Astrocyte (in vitro differentiated cells and primary cell): ENCODE data around the gene GOLGA7B. TPM values are rescaled to one million over a fixed set of nuclear protein-coding genes. Genes with fewer than 3 reads are reported as not detected.
"Not testable (repeated sequence)": the region's sequence is repeated elsewhere in the genome, so short reads cannot be mapped to it uniquely, and the experiment has no call there.

Experiments used
- DNase-seq: peaks from one replicate; pipeline ENCODE4 v3.0.0-alpha.2; 2010; ENCODE audit warnings: low read depth
- FAIRE-seq: peaks from 2 replicates; lab custom pipeline; 2011; peaks lifted over from hg19 to GRCh38; lab: Jason Lieb, UNC
- H2AFZ ChIP-seq: 2 replicates; pipeline ENCODE4 v1.6.0; 2012; ENCODE audit warnings: low read depth, low read length, inconsistent platforms
- H3K27ac ChIP-seq: 2 replicates; pipeline ENCODE4 v1.5.1; 2011; ENCODE audit warnings: low read depth, low read length, inconsistent platforms
- H3K27me3 ChIP-seq: 2 replicates; pipeline ENCODE4 v1.6.0; 2011; ENCODE audit warnings: low read length, inconsistent platforms; ENCODE audit not compliant: insufficient read depth
- H3K36me3 ChIP-seq: 2 replicates; pipeline ENCODE4 v1.5.1; 2011; ENCODE audit warnings: low read length, inconsistent platforms; ENCODE audit not compliant: insufficient read depth
- H3K4me1 ChIP-seq: 2 replicates; pipeline ENCODE4 v1.5.1; 2011; ENCODE audit warnings: low read length, inconsistent platforms; ENCODE audit not compliant: insufficient read depth
- H3K4me2 ChIP-seq: 2 replicates; pipeline ENCODE4 v1.6.0; 2012; ENCODE audit warnings: low read length, inconsistent platforms
- H3K4me3 ChIP-seq: 2 replicates; pipeline ENCODE4 v1.5.1; 2011; ENCODE audit warnings: low read depth, mild to moderate bottlenecking, low read length, inconsistent platforms; ENCODE audit not compliant: insufficient read depth
- H3K79me2 ChIP-seq: 2 replicates; pipeline ENCODE4 v1.6.0; 2012; ENCODE audit warnings: mild to moderate bottlenecking, low read length, inconsistent platforms; ENCODE audit not compliant: insufficient read depth
- H3K9ac ChIP-seq: 2 replicates; pipeline ENCODE4 v1.6.0; 2012; ENCODE audit warnings: mild to moderate bottlenecking, low read length, inconsistent platforms
- H3K9me3 ChIP-seq: 2 replicates; pipeline ENCODE4 v1.5.1; 2012; ENCODE audit warnings: low read depth, mild to moderate bottlenecking, low read length, inconsistent platforms; ENCODE audit not compliant: insufficient read depth
- H4K20me1 ChIP-seq: 2 replicates; pipeline ENCODE4 v1.6.0; 2012; ENCODE audit warnings: low read length, inconsistent platforms; ENCODE audit not compliant: insufficient read depth
- H3K27ac Mint-ChIP-seq: one replicate; pipeline ENCODE4 v1.8.0; 2021; ENCODE audit warnings: mild to moderate bottlenecking, mixed read lengths; ENCODE audit not compliant: unreplicated experiment
- H3K27me3 Mint-ChIP-seq: one replicate; pipeline ENCODE4 v1.8.0; 2021; ENCODE audit warnings: low read depth, mixed read lengths; ENCODE audit not compliant: unreplicated experiment
- H3K36me3 Mint-ChIP-seq: one replicate; pipeline ENCODE4 v1.8.0; 2021; ENCODE audit warnings: low read depth, mixed read lengths; ENCODE audit not compliant: unreplicated experiment
- H3K4me1 Mint-ChIP-seq: one replicate; pipeline ENCODE4 v1.8.0; 2021; ENCODE audit warnings: low read depth, mixed read lengths; ENCODE audit not compliant: unreplicated experiment
- H3K4me3 Mint-ChIP-seq: one replicate; pipeline ENCODE4 v1.8.0; 2021; ENCODE audit warnings: mild to moderate bottlenecking, moderate library complexity, mixed read lengths; ENCODE audit not compliant: unreplicated experiment
- H3K9me3 Mint-ChIP-seq: one replicate; pipeline ENCODE4 v1.8.0; 2021; ENCODE audit warnings: mild to moderate bottlenecking, mixed read lengths; ENCODE audit not compliant: unreplicated experiment
- CTCF ChIP-seq: IDR thresholded peaks from 2 replicates; pipeline ENCODE4 v1.5.1; 2011; ENCODE audit warnings: low read depth, mild to moderate bottlenecking, inconsistent platforms, low read length, moderate library complexity; ENCODE audit not compliant: insufficient read depth
- EZH2 ChIP-seq: IDR thresholded peaks from 2 replicates; pipeline ENCODE4 v1.6.1; 2012; ENCODE audit warnings: mild to moderate bottlenecking, low read length, inconsistent platforms; ENCODE audit not compliant: insufficient read depth
- total RNA-seq: library from RNA; stranded (reverse); gene quantifications from 2 replicates; pipeline ENCODE4 v1.2.1, GENCODE V29; 2021

GOLGA7B gene
- total RNA-seq, 1 donor from 2014 or later: 0.16 TPM

GRCh38 chr10:97831259-97831658 is 18.4 kb upstream of the GOLGA7B start:
- Histone ChIP-seq H3K4me1 (peaks cover 4% of the 10 kb centered on the region), H2AFZ (no peak overlapping the region), H3K27me3 (peaks cover 9% of the 10 kb centered on the region), H3K36me3 (no peaks in the 10 kb centered on the region), H3K9me3 (no peaks in the 10 kb centered on the region), H3K4me2 (no peak overlapping the region), H3K79me2 (no peaks in the 10 kb centered on the region), H4K20me1 (no peaks in the 10 kb centered on the region), H3K27ac (no peak overlapping the region), H3K9ac (no peak overlapping the region), H3K4me3 (no peak overlapping the region)
- H3K9me3 Mint-ChIP-seq: peaks cover 6% of the 10 kb centered on the region
- no peak overlapping the region for H3K27ac Mint-ChIP-seq
- no peak for TF ChIP-seq EZH2
- TF ChIP-seq CTCF: no peak
- no peaks in the 10 kb centered on the region for H3K36me3 Mint-ChIP-seq
- H3K4me1 Mint-ChIP-seq: peaks cover 6% of the 10 kb centered on the region
- FAIRE-seq (no peak), DNase-seq (no peak)
- peaks cover 56% of the 10 kb centered on the region for H3K27me3 Mint-ChIP-seq
- H3K4me3 Mint-ChIP-seq: no peak overlapping the region

- no peak overlapping the region for H3K4me3 ChIP-seq
- no peaks in the 10 kb centered on the region for H3K9me3 ChIP-seq
- peaks cover 13% of the 10 kb centered on the region for H3K4me1 ChIP-seq
- no peaks in the 10 kb centered on the region for H4K20me1 ChIP-seq
- no peaks in the 10 kb centered on the region for H3K79me2 ChIP-seq
- peaks cover 9% of the 10 kb centered on the region for H3K27me3 ChIP-seq
- H3K36me3 ChIP-seq: no peaks in the 10 kb centered on the region
- Mint-ChIP-seq H3K9me3 (peaks cover 8% of the 10 kb centered on the region), H3K4me1 (peaks cover 13% of the 10 kb centered on the region), H3K36me3 (no peaks in the 10 kb centered on the region), H3K4me3 (no peak overlapping the region), H3K27me3 (peaks cover 52% of the 10 kb centered on the region), H3K27ac (no peak overlapping the region)
- no peak overlapping the region for H2AFZ ChIP-seq
- TF ChIP-seq CTCF (no peak), EZH2 (no peak)
- no peak for DNase-seq
- no peak overlapping the region for H3K27ac ChIP-seq
- H3K4me2 ChIP-seq: no peak overlapping the region
- H3K9ac ChIP-seq: no peak overlapping the region
- FAIRE-seq: no peak
Measured at GRCh38 chr10:97836446-97836845, 13.2 kb upstream of the GOLGA7B start.

- FAIRE-seq: no peak
- no peak for TF ChIP-seq EZH2
- TF ChIP-seq CTCF: no peak
- Histone ChIP-seq H3K36me3 (no peaks in the 10 kb centered on the region), H3K4me1 (peaks cover 13% of the 10 kb centered on the region), H3K9ac (no peak overlapping the region), H3K27ac (no peak overlapping the region), H3K27me3 (peaks cover 7% of the 10 kb centered on the region), H3K4me3 (no peak overlapping the region), H3K79me2 (no peaks in the 10 kb centered on the region), H3K9me3 (no peaks in the 10 kb centered on the region), H3K4me2 (no peak overlapping the region), H4K20me1 (no peaks in the 10 kb centered on the region), H2AFZ (no peak overlapping the region)
- no peak overlapping the region for H3K27ac Mint-ChIP-seq
- H3K4me3 Mint-ChIP-seq: no peak overlapping the region
- H3K27me3 Mint-ChIP-seq: peaks cover 40% of the 10 kb centered on the region
- DNase-seq: no peak
- H3K36me3 Mint-ChIP-seq: no peaks in the 10 kb centered on the region
- H3K4me1 Mint-ChIP-seq: peaks cover 18% of the 10 kb centered on the region
- H3K9me3 Mint-ChIP-seq: peaks cover 8% of the 10 kb centered on the region
Measured at GRCh38 chr10:97838091-97838490, 11.6 kb upstream of the GOLGA7B start.

- H3K4me3 Mint-ChIP-seq, H3K9me3 Mint-ChIP-seq, H3K79me2 ChIP-seq, H3K36me3 Mint-ChIP-seq, FAIRE-seq, H3K9ac ChIP-seq, H2AFZ ChIP-seq, DNase-seq, H3K4me3 ChIP-seq, H3K9me3 ChIP-seq, H3K36me3 ChIP-seq, H4K20me1 ChIP-seq, H3K27ac Mint-ChIP-seq, H3K27me3 ChIP-seq, H3K27ac ChIP-seq, H3K4me2 ChIP-seq: not testable (repeated sequence)
- Mint-ChIP-seq H3K27me3 (peaks cover 17% of the 10 kb centered on the region), H3K4me1 (peaks cover 22% of the 10 kb centered on the region)
- peaks cover 13% of the 10 kb centered on the region for H3K4me1 ChIP-seq
Measured at GRCh38 chr10:97841166-97841565, 8.5 kb upstream of the GOLGA7B start.
